NCI-H446 treated with DMSO at 0.1 percent for 48 hours (cell line): Measurements from ENCODE around the gene VAV2.

ENCODE experiments used
- DNase-seq: peaks from one replicate; lab custom pipeline; 2025; lab: John Stamatoyannopoulos, UW

Gene VAV2

GRCh38 chr9:133835262-133835901 lies 156.7 kb downstream of the VAV2 start:
- DNase-seq, result no peak

DNA sequence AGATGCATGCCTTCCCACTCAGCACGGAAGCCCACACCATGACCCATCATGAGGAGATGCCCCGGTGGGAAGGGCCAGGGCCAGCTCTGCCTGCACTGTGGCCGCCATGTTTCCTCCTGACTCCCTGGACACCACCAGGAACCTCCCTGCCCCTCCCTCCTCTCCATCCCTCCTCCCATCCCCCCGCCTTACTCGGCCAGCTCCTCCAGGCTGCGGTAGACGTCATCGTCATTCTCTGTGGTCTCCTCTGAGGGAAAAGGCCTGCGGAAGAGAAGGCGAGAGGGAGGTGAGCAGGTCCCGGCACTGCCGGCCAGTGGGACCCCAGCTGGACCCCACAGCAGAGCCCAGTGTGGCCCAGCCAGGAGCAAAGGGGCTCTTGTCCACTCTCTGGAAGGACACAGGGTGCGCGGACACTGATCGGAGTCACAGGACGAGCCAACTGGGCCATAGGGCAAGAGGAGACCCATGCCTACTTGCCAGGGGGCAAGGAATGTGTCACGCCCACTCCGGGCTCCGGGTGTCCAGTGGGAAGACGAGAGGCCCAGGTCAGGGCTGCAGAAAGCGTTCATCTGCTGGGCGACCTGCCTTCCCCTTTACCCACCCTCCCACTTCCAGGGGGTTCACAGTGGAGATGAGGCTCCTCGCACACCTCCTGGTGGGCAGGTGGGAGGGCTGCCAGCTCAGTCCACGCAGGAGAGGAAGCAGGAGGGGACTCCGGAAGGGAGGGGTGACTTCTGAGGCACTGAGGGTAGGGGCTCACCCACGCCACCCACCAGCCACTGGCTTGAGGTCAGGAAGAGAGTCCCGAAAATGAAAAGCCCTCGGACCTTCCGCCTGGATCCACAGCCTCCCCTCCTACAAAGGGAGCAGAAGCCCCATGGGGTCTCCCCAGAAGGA lies 157.8 kb downstream of the VAV2 start:
- DNase-seq, result no peak

GRCh38 chr9:133833388-133834025 lies 158.6 kb downstream of the VAV2 start:
- DNase-seq, result no peak

DNA sequence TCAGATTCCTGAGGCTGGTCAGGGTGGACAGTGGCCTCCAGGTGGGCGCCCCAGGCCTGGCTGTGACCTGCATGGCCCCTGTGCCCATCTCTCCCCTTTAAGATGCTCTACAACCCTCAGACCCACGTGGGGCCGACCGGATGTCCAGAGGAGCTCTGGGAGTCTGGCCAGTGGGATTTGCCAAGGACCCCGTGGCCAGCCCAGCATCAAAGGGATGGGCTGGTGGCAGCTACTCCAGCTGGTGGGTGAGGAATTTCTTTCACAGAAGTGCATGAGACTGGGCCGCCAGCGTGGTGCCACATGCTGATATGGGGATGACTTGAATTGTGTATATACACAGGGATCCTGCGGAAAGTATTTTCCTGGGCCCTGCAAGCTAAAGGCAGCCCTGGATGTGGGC lies 159.2 kb downstream of the VAV2 start:
- no peak for DNase-seq

GRCh38 chr9:133830711-133831110 lies 161.4 kb downstream of the VAV2 start:
- DNase-seq, result no peak

GRCh38 chr9:133830310-133830709 lies 161.8 kb downstream of the VAV2 start:
- no peak for DNase-seq

- DNase-seq, result no peak
These were observed 163.7 kb downstream of the VAV2 start for GRCh38 chr9:133828338-133828997.

DNA sequence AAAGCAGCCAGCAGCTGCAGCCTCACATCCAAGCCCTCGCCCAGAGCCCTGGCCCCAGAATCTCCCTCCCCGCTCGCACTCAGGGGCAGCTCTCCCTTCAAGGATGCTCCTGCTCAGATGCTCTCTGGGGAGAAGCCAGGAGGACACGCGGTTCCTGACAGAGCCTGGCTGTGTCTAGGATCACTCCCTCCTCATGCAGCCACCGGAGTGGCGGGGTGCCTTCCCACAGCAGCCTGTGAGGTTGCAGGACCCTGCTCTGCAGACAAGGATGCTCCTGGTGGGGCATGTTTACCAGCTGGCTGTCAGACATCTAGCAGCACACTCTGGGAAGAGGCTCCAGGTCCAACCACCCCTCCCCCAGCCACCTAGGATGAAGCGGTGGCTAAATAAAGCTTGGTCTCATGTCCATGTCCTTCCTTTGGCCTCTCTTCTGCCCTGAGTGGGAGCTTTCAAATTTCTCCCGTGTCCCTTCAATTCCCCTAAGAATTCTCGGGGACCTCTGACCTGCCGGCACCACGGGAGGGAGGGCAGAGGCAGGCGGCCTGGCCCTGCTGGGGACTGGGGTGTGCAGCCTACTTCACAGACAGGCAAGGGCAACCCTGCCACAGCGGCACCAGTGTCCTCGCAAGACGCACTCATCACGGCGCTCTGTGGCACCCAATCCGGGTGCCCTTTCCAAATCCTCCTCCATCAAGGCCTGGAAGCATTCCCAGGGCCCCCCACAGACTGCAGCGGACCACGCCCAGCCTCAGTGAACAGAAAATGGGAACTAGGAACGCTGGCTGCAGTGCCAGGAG lies 165.6 kb downstream of the VAV2 start:
- no peak for DNase-seq

GRCh38 chr9:133825555-133826218 lies 166.4 kb downstream of the VAV2 start:
- DNase-seq, result no peak

GRCh38 chr9:133824802-133825186 lies 167.3 kb downstream of the VAV2 start:
- no peak for DNase-seq

- DNase-seq, result no peak
These were observed 167.9 kb downstream of the VAV2 start for GRCh38 chr9:133824106-133824801.

GRCh38 chr9:133823189-133824105 lies 168.7 kb downstream of the VAV2 start:
- no peak for DNase-seq

DNA sequence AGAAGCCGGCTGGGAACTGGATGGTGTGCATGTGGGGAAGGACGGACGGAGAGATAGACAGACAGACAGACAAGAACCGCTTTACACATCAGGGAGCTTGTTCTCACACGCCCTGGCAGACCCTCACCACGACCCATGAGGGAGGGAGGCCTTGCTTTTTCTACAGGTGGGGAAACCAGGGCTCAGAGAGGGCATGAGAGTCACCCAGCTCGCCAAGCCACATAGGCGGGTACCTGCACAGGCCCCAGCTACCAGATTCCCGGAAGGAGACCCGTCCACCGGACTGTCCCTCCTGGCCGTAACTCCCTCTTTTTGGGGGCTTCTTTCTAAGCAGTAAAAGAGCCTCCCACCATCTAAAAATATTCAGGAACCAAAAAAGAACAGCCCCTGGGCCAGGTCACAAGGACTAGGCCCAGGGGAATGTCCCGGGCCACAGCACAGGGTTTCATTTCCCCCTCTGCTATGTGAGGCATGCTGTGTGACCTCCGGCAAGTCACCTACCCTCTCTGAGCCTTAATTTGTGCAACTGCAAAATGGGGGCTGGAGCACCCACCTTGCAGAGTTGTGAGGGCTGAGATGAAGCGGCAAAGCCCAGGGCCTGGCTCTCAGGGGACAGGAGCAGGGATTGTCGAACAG lies 169.6 kb downstream of the VAV2 start:
- no peak for DNase-seq

GRCh38 chr9:133821601-133822429 lies 170.3 kb downstream of the VAV2 start:
- DNase-seq, result no peak

DNA sequence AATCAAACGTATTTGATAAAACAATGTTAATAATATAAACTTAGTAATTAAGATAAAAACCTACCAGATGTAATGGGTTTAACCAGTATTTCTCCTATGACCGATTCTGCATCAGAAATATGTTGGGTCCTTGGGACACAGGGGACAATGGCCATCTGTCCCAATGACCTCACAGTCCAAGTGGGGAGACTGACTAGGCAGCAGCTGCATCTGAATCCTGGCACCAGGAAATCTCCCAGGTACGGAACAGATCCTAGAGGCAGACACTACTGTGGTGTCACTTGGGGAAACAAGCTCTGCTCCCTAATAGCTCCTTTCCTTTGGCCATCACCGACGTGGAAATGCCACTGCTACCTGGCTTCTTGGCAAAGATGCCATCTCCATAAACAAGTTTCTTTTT lies 172.2 kb downstream of the VAV2 start:
- no peak for DNase-seq

GRCh38 chr9:133818444-133818843 lies 173.7 kb downstream of the VAV2 start:
- DNase-seq, result no peak

GRCh38 chr9:133815781-133816180 lies 176.3 kb downstream of the VAV2 start:
- no peak for DNase-seq
